Measurements from ENCODE around the gene CCL3. TPM values are rescaled to one million over a fixed set of nuclear protein-coding genes. Genes with fewer than 3 reads are reported as not detected.

CCL3 gene
- total RNA-seq, 2 experiments from 2014 or later, result 1,540 to 1,562 TPM

- ChIA-PET POLR2A (no interaction called here), CTCF (no interaction called here)
Observed at GRCh38 chr17:36094232-36094631, 4.3 kb upstream of the CCL3 start.

GRCh38 chr17:36092715-36093114 is 2.8 kb upstream of the CCL3 start:
- CTCF ChIA-PET, result interaction anchor here (3.3 to 4.4 kb wide), 2 partner anchors 21 to 26 kb away, joined by 18 to 22 read pairs; no protein-coding TSS in a partner anchor
- POLR2A ChIA-PET, result interaction anchor here (1.1 to 4.7 kb wide), 4 partner anchors 13 to 197 kb away, joined by 3 to 80 read pairs (median 4); partner anchors contain the start of gene CCL4

GRCh38 chr17:36092230-36092629 is 2.3 kb upstream of the CCL3 start:
- ChIA-PET POLR2A (interaction anchor here (0.6 to 4.7 kb wide), 6 partner anchors 9 to 197 kb away, joined by 3 to 80 read pairs (median 4); partner anchors contain the start of gene CCL4), CTCF (interaction anchor here (3.3 to 4.6 kb wide), 3 partner anchors 17 to 26 kb away, joined by 18 to 22 read pairs (median 18); no protein-coding TSS in a partner anchor)

- ChIA-PET POLR2A (interaction anchor here (0.8 to 4.7 kb wide), 7 partner anchors 16 to 197 kb away, joined by 3 to 80 read pairs (median 10); partner anchors contain the start of gene CCL4), CTCF (interaction anchor here (1.3 to 4.6 kb wide), 5 partner anchors 15 to 59 kb away, joined by 6 to 22 read pairs (median 18); no protein-coding TSS in a partner anchor)
Observed at GRCh38 chr17:36089339-36089865, 541 bp downstream of the CCL3 start.

- ChIA-PET POLR2A (interaction anchor here (0.6 to 4.7 kb wide), 7 partner anchors 16 to 552 kb away, joined by 3 to 80 read pairs (median 8); partner anchors contain the start of gene CCL4), CTCF (interaction anchor here (4.4 to 4.6 kb wide), 2 partner anchors 14 to 17 kb away, joined by 18 to 22 read pairs; no protein-coding TSS in a partner anchor)
Observed at GRCh38 chr17:36088670-36089338, 1.1 kb downstream of the CCL3 start.

GRCh38 chr17:36087897-36088572 is 1.9 kb downstream of the CCL3 start:
- ChIA-PET POLR2A (interaction anchor here (0.7 to 4.7 kb wide), 6 partner anchors 15 to 209 kb away, joined by 3 to 80 read pairs (median 6); partner anchors contain the start of gene CCL4), CTCF (interaction anchor here (4.4 to 4.6 kb wide), 2 partner anchors 13 to 16 kb away, joined by 18 to 22 read pairs; no protein-coding TSS in a partner anchor)

- ChIA-PET CTCF (interaction anchor here (1.9 kb wide), 1 partner anchor 13 kb away, joined by 4 read pairs; no protein-coding TSS in a partner anchor), POLR2A (interaction anchor here (0.6 to 1.5 kb wide), 5 partner anchors 17 to 238 kb away, joined by 3 to 8 read pairs (median 3); partner anchors contain the start of gene CCL4)
Observed at GRCh38 chr17:36087471-36087870, 2.5 kb downstream of the CCL3 start.

GRCh38 chr17:36086791-36087190 is 3.2 kb downstream of the CCL3 start:
- ChIA-PET CTCF (interaction anchor here (1.3 to 1.9 kb wide), 2 partner anchors 13 to 62 kb away, joined by 4 read pairs; no protein-coding TSS in a partner anchor), POLR2A (interaction anchor here (0.6 to 1.4 kb wide), 5 partner anchors 17 to 238 kb away, joined by 3 to 7 read pairs (median 3); partner anchors contain the start of gene CCL4)

GRCh38 chr17:36085765-36086164 is 4.2 kb downstream of the CCL3 start:
- ChIA-PET CTCF (interaction anchor here (0.7 to 1.9 kb wide), 4 partner anchors 12 to 116 kb away, joined by 3 to 4 read pairs (median 4); no protein-coding TSS in a partner anchor), POLR2A (interaction anchor here (0.7 to 1.4 kb wide), 3 partner anchors 20 to 33 kb away, joined by 4 to 7 read pairs (median 4); no protein-coding TSS in a partner anchor)

- CTCF ChIA-PET, result interaction anchor here (1.2 kb wide), 1 partner anchor 11 kb away, joined by 3 read pairs; no protein-coding TSS in a partner anchor
- POLR2A ChIA-PET, result interaction anchor here (1.8 kb wide), 1 partner anchor 10 kb away, joined by 10 read pairs; no protein-coding TSS in a partner anchor
Observed at GRCh38 chr17:36083691-36084090, 6.3 kb downstream of the CCL3 start.

- ChIA-PET POLR2A (interaction anchor here (0.8 to 1.8 kb wide), 5 partner anchors 8 to 182 kb away, joined by 3 to 10 read pairs (median 3); partner anchors contain the start of gene CCL3), CTCF (interaction anchor here (0.6 to 1.2 kb wide), 3 partner anchors 9 to 112 kb away, joined by 3 to 4 read pairs (median 3); no protein-coding TSS in a partner anchor)
Observed at GRCh38 chr17:36082482-36083120, 7.3 kb downstream of the CCL3 start.

GRCh38 chr17:36081681-36082471 is 8.1 kb downstream of the CCL3 start:
- CTCF ChIA-PET, result interaction anchor here (1.0 to 1.2 kb wide), 2 partner anchors 8 to 67 kb away, joined by 4 read pairs; no protein-coding TSS in a partner anchor
- POLR2A ChIA-PET, result interaction anchor here (1.0 to 1.8 kb wide), 5 partner anchors 8 to 181 kb away, joined by 3 to 10 read pairs (median 3); partner anchors contain the start of gene CCL3

GRCh38 chr17:36074365-36074764 is 15.6 kb downstream of the CCL3 start:
- POLR2A ChIA-PET, result interaction anchor here (1.2 to 4.3 kb wide), 3 partner anchors 8 to 195 kb away, joined by 3 to 32 read pairs (median 10); partner anchors contain the start of genes CCL3 and CCL5
- CTCF ChIA-PET, result interaction anchor here (1.1 to 2.8 kb wide), 9 partner anchors 8 to 105 kb away, joined by 3 to 18 read pairs (median 6); partner anchors contain the start of genes CCL16, CCL3 and CCL4

- ChIA-PET CTCF (interaction anchor here (0.6 to 3.3 kb wide), 16 partner anchors 9 to 103 kb away, joined by 3 to 22 read pairs (median 6); partner anchors contain the start of genes CCL16, CCL3 and CCL4), POLR2A (interaction anchor here (0.6 to 4.3 kb wide), 5 partner anchors 17 to 180 kb away, joined by 3 to 32 read pairs (median 3); partner anchors contain the start of gene CCL3)
Observed at GRCh38 chr17:36072431-36073121, 17.4 kb downstream of the CCL3 start.

- POLR2A ChIA-PET, result interaction anchor here (1.5 to 4.3 kb wide), 2 partner anchors 18 to 47 kb away, joined by 3 to 32 read pairs; partner anchors contain the start of gene CCL3
- CTCF ChIA-PET, result interaction anchor here (0.8 to 3.3 kb wide), 8 partner anchors 19 to 98 kb away, joined by 3 to 22 read pairs (median 6); partner anchors contain the start of gene CCL3
Observed at GRCh38 chr17:36071751-36072150, 18.2 kb downstream of the CCL3 start.

- POLR2A ChIA-PET, result interaction anchor here (1.5 to 4.3 kb wide), 2 partner anchors 19 to 48 kb away, joined by 3 to 32 read pairs; partner anchors contain the start of gene CCL3
- CTCF ChIA-PET, result interaction anchor here (0.9 to 3.3 kb wide), 4 partner anchors 20 to 172 kb away, joined by 3 to 22 read pairs (median 4); partner anchors contain the start of gene CCL3
Observed at GRCh38 chr17:36070427-36070826, 19.5 kb downstream of the CCL3 start.
